Right lung (tissue), 5 donors: ENCODE results near the gene PITX2. TPM values are rescaled to one million over a fixed set of nuclear protein-coding genes. Genes with fewer than 3 reads are reported as not detected.

Experiments
- DNase-seq, 2 donors: peaks; one replicate each; pipeline ENCODE4 v3.0.0-alpha.2; 2013
- polyA plus RNA-seq, 5 donors: library from polyadenylated mRNA; unstranded; fragments of 120-200 nt; gene quantifications; one replicate each; pipeline versions ENCODE4 v1.2.1 to v1.2.3, GENCODE V29; 2013; ENCODE audit warnings: inconsistent platforms in 1 of 5, low replicate concordance in 1 of 5; ENCODE audit not compliant: insufficient read length in 5 of 5, insufficient read depth in 1 of 5

PITX2 gene
- polyA plus RNA-seq, 5 donors = 2.0 TPM; not detected in 4

DNA sequence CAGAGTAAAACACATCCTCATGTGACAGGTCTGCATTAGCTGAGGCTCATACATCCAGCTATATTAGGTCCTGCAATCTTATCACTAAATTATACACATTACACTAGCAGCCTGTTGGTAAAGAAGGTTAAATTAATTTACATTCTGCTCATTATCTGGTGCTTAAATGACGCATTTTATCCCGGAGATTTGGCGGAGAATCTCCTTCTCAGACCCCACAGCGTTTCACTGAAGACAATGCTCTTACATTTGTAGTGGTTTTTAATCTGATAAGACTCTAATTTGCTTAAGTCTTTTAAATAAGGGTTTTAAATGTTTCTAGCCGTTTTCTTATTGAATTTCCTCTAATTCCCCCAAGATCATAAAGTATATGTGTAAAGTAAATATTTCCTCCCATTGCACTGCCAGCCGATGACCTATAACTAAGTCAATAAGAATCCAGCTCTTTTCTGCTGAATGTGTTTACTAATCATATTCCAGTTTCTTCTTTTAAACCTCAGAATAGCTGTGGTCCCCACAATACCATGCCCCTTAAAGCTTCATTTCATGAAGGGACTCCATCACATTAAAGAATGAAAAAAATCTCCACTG is 2.1 kb upstream of the PITX2 start:
- no peak for DNase-seq

DNA sequence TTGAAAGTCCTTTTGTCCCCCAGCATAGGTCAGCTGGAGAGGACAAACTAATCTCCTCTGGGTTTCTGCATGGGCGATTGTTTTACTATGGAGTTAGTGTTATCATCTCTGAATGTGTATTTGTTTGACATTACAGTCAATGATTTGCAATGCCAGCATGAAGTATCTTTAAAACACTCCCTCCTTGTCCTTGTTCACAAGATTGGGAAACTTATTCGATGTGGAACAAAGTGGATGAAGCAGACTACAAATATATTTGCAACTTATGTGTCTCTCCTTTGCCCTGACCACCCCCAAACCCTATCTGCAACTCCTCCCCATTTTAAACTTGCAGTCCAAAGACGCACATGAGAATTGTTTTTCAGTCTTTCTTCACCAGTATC is 1.5 kb upstream of the PITX2 start:
- DNase-seq = no peak

DNA sequence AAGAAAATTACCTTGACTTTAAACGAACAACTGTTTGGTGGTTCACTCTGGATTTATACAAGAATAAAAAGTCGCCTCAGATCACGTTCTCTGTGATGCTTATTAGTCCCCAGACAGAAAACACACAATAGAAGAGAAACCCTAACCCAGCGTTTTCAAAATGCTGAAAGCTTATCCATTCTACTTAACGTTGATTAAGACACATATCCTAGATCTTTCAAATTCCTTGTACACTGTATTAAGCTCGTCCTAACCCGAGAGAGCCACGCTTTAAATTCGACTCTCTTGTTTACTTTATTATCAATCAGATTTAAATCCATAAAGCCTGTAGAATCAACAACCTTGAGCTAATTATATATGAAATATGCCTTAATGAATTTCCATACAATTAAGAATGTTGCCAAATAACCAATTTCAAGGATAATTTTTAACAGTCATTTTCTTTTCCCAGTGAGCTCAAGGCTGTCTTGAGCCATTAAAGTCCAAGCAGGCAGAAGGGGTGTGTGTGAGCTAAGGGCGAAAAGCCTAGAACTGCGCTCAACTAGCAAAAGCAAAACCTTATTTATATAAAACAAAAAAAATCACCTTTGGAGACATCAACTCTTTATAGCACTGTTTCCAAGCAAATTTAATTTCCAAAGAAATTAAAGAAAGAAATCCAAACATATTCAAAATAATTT is 981 bp upstream of the PITX2 start:
- DNase-seq = no peak

DNA sequence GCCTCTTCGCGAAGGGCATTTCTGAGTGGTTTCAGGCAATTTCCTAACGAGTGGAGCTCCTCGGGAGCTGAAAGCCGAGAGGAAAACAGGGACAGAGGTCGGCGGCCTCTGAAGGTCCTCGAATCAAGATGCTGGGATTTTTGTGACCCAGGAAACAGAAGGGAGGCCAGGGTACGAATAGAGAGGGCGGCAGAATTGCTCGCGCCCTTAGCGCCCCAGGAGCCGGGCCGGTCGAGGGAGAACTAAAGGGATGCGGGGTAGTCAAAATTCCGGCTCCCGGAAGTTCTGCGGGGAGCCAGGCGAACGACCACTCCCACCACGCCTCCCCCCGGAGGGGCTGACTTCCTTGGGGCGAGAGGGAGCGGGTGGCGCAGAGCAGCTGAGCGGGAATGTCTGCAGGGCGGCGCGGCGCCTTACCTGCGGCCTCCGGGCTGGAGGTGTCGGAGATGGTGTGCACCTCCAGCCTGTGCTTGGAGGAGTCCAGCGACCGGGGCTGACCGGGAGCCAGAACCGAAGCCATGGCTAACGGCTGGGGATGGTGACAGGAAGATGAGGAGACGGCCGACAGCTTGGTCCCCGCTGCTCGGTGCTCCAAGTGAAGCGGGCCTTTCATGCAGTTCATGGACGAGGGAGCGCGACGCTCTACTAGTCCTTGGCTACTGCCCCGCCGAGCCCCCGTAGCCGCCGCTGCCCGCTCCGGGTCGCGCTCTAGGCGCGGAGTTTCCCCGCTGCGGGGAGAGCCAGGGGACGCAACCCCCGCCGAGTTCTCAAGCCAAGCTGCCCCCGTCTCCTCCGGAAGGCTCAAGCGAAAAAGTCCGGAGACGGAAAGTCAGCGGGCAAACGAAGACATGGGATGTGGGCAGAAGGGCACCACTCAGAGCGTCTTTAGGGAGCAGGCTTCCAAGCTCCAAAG is 782 bp downstream of the PITX2 start:
- DNase-seq = no peak

DNA sequence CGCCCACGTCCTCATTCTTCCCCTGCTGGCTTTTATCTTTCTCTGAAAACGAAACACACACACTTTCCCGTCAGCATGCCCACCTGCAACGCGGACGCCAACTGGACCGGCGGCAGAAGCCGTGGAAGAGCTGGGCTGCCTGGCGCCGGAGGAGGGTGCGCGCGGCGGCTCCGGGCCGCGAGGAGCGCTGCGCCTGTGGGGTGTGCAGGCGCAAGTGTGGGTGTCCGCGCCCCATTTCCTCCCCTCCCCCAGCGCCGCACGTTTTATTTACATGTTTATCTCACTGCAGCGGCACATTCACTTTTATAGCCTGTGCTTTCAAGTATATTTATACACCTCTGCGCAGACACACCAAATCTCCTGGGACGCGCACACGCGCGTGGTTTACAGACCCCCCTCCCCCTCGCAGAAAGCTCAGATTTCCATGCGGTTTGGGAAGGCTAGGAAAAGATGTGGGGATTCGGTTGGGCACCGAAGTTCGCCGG is 1.5 kb downstream of the PITX2 start:
- no peak for DNase-seq

DNA sequence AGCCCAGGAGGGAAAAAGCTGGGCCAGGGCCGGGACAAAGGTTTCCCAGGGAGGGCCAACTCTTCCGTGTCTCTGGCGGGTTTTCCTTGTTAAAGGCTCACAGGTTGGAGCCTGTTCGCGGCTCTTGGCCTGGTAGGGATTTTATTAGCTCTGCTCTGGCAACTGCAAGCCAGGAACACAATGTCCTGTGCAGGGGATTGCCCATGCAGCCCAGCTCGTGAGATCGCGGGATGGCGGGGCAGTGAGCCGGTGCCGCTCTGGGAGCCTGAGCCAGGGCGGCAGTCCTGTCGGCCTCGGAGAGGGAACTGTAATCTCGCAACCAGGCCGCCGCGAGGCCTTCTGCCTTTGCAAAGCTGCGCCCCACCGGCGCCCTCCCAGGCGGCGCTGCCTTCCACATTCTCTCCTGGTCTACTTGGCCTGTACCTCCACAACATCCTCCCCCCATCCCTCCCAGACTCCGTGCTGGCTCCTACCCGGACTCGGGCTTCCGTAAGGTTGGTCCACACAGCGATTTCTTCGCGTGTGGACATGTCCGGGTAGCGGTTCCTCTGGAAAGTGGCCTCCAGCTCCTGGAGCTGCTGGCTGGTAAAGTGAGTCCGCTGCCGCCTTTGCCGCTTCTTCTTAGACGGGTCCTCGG is 2.1 kb downstream of the PITX2 start:
- DNase-seq = no peak

DNA sequence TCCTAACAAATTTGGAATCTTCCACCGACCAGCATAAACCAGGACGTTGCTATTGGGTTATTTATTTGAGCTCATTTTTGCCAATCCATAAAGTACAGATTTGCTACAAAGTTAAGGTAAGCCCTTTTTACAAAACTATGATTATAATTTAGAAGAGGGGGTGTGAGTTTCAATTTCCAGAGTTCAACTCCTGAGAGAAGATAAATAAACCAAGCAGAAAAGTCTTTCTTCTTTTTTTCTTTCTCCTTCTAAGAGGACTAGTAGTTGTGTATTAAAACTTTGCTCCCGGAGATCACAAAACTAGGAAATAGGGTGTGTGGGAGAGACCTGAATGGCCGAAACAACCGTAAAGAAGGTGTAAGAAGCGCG is 2.6 kb downstream of the PITX2 start:
- no peak for DNase-seq

DNA sequence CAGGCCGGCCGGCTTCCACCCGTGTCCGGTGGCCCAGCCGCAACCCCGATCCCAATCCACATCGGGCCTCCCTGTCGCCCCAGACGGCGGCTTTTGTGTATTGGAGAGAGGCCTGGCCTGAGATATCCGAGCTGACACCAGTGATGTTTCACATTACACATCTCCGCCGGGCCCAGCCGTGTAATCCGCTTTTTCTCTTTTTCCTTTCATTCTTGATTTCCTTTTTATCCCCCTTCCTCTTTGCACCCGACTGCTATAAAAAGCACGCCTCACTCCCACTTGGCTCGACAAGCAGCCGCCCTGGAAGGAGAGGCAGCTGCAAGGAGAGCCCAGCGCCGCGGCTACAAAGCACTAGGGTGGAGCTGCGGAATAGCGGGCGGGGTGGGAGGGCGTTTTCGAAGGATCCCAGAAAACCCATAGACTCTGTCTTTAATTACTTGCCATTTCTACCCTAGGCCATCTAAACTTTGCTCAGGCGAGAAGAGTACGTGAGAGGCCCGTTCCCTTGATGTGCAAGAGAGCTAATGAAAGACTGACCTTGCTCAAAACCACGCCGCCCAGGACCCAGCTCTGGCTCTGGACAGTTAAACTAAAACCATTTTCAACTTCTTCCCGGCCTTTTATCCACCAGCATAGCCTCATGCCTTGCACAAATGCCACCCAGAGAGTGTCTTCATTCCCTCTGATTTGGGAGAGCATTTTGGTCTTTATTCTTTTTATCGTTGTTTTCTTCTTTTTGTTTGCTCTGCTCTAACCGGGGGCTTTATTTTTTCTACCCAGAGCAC is 3.2 kb downstream of the PITX2 start:
- no peak for DNase-seq

DNA sequence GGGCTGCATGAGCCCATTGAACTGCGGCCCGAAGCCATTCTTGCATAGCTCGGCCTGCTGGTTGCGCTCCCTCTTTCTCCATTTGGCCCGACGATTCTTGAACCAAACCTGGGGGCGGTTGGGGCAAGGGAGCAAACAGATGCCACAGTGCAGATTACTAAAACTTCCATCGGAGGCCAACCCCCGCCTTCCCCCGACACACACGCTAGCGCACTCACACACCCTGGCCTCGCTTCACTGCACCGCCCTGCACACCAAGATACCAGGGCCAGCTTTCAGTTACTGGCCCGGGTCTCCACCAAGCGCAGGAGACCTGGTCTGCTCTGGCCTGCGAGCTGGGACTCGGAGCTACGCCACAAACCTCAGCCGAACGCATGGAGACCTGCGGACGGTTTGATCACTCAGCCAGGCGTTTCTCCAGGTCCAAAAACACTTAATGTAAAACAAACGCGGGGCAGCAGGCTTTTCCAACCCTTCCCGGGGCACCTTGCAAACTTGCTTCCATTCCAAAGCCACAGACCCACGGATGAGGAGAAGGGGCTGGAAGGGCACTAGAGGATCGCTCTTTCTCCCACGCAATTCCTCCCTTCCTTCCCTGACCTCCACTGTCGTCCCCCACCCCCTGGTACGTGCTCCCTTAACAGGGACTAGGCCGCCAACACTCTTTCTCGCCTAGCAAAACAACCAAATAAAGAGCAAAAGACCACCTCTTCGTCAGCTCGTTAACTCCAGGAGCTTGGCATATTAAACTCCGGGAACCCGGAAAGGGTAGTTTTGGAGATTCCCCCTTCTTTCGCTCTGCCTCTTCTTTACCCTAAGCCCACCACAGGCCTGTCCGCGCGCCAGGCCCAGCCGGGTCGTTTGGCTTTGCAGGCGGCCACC is 4.1 kb downstream of the PITX2 start:
- DNase-seq = no peak

DNA sequence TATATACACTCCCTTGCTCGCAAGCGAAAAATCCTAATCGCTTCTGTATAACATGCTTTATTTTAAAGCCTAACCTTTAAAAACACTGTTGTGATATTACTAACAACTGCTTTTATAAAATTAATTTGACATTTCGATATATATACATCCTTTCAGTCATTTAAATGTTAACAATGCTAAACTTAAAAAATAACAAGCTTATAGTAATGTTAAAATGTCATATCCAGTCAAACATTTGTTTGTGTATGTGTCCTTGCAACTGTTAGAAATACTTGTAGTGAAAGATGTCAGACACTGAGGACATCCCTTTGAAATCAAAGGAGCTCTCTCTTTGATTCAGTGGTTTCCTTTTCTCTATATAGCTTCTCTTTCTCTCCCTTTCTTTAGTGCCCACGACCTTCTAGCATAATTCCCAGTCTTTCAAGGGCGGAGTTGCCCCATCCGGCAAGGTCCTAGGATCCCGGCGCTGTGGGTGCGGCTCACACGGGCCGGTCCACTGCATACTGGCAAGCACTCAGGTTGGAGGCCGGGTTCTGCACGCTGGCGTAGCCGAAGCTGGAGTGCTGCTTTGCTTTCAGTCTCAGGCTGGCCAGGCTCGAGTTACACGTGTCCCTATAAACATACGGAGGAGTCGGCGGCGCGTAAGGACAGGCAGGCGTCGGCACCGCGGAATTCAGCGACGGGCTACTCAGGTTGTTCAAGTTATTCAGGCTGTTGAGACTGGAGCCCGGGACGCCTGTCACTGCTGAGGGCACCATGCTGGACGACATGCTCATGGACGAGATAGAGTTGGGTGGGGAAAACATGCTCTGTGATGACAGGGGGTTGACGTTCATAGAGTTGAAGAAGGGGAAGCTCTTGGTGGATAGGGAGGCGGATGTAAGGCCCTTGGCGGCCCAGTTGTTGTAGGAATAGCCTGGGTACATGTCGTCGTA is 5.0 kb downstream of the PITX2 start:
- DNase-seq = no peak

DNA sequence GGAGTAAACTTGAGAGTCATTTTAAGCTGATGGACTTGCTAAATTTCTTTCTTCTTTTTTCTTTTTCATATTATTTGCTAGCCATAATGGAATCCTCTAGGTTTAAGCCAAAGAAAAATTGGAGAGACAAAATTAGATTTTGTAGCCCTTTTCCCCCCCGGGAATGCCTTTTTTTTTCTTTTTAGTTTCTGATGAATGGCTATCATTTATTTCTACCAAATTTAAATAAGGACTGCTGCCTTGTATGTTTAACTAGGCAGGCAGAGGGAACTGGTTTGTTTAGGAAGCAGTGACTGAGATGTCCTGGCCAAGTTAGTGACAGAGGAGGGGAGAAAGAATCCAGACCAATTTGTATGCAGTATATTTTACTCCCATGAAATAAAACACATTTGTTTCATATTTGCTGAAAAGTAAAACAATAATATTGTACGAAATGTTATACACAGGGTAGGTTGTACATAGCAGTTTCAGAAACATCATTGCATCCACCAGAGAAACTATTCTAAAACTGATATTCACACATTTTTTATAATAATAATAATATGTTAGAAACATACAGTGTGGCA is 5.7 kb downstream of the PITX2 start:
- DNase-seq = no peak

DNA sequence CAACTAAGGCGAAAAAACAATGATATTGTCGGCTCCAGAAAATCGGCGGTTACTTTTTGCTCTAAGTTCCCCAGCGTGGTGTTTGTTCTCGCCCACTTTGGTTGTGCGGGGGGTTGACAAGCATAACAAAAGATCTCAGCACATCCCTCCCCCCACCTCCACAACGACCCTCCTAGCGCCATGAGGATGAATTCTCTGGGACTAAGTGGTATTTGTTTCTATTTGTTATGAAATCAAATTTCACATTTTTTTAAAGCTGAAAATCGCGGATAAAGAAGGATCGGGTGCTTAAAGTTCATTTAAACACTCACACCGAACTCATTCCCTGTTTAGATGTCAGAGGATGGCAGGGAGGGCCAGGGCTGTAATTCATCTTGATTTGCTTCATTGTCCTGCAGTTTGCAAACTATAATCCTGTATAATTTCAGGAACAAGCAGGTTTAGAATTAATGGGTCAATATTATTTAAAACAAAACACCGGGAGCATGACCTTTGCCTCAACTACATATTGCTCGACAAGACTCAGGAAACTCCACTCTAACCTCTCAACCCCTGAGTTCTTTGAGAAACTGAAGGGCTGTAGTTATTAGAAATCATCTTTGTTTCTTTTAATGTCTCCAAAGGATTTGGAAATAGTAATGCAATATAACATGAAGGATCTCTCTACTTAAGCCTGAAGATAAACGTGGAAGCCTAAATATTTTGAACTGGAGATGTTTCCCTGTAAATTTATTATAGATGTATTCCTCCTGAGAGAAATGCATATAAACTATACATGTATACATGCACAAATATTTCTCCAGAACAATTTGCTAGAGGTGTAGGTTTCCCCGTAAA is 6.4 kb downstream of the PITX2 start:
- DNase-seq = no peak

DNA sequence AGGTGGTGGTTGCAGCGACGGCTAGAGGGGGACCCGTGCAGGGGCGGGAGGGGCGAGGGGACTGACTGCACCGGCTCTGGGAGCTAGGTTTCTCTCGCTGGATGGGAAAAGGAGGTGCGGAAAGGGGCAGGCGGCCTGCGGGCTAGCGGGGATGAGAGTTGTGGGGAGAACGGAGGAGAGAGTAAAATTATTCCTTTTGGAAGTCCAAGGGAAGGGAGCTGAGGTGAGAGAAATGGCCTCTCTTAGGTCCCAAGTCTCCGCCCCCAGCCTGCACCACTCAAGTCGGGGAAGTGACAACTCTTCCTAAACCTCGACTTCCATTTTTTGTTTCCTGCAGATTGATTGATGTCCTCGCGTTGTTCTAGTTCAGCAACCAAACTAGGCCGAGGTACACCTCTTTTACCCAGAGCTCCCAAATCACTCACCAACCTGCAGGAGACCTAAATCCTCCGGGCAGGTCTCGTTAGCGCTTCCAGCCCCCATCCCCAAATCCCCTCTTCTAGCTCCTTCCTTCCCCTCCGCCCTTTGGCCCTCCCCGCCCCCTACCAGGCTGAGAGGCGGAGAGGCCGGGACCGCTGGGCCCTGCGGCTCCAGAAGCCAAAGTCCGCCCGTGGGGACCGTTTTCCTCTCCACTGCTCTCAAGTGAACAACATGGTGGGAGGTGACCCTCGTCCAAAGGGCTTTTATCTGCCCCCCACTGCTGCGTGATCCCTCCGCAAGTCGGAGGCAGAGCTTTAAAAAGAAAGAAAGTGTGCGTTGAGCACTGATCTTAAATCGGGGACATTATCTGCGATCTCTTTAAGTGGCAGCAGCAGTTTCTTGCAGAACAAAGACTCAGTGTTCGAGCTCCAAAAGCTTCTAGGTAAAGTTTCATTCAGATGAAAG is 7.3 kb downstream of the PITX2 start:
- no peak for DNase-seq

DNA sequence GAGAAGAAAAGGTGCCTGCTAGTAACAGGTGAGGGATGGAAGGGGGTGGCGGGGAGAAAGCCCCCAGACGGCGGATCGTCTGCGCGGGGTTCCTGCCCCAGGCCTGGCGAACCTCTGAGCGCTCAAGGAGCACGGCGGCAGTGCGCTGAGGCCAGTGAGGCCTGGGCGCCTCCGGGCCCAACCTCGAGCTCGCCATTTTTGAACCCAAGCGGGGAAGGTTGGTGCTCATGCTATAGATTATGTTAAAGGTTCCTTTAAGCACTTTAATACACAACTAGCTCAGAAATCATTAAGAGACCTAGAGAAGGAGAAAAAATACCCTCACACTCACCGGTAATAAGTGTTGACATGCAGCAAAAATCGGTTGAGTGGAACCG is 7.9 kb downstream of the PITX2 start:
- DNase-seq = no peak

DNA sequence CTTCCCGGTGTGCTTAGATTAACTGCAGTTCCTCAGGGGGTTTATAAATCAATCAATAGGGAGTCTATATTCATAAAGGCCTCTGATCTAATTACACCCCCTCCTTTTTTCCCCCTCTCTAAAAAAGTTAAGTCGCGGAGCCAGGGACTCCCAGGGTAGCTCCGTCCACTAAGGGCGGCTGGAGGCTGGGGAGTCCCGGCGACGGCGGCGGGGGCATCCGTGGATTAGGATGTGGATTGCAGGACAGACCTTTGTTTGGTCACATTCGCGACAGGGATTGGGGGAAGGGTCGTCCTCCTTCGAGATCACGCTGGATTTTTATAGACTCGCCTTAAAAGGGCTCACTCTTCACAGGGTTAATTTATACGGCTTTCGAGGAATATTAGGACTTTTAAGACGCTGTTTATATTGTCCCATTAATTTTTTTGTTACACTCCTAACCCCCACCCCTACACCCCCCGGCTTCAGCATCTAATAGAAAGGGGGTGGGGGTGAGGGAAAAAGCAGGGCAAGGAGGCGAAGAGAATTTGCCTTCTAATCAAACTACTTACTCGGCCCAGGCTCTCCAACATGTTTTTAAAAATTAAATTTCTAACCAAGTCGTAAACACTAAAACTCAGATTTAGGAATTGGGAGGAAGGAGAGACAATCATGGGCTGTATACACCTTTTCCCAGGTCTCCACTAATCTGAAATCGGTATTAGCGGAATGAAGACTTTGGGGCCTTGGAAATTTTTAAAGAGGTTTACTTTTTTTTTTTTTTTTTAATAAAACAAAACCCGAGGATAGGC is 8.5 kb downstream of the PITX2 start:
- no peak for DNase-seq

DNA sequence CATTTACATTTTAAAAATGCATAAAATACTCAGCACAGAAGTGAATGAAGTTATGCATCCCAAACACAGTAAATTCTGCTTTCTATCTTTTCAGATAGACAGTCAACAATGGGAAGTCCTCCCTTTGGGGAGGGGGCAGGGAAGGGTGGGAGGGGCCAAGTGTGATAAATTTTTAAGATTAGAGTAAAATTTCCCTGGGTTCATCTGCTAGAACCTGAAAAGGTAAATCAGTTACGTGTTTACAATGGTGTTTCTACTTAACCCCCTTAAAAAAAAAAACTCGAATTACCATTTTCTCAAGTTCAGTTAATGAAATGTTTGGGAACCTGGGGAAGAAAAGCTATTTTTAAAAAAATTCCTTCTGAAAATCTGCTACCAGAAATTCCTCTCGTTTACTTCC is 9.1 kb downstream of the PITX2 start:
- no peak for DNase-seq
